Mesenchymal stem cell (in vitro differentiated cells and primary cell): ENCODE measurements around the gene TTC31.
A peak's percentile ranks its signal among the peaks of the same experiment; 100 is the strongest.

ENCODE experiments used
- DNase-seq: peaks from one replicate; pipeline ENCODE4 v3.0.0-alpha.2; 2013
- H2AFZ ChIP-seq: one replicate; pipeline ENCODE4 v1.6.1; 2013; ENCODE audit warnings: low read depth, mild to moderate bottlenecking, control low read depth, inconsistent platforms, low read length, moderate library complexity
- H2AK5ac ChIP-seq: 2 replicates; pipeline ENCODE4 v1.6.1; 2013; ENCODE audit warnings: low read length, moderate library complexity, mild to moderate bottlenecking, inconsistent platforms; ENCODE audit not compliant: severe bottlenecking
- H2BK120ac ChIP-seq: one replicate; pipeline ENCODE4 v1.6.1; 2013; ENCODE audit warnings: low read depth, mild to moderate bottlenecking, inconsistent platforms, low read length, moderate library complexity
- H2BK12ac ChIP-seq, 2 experiments: one replicate each; pipeline ENCODE4 v1.6.1; 2013; ENCODE audit warnings: inconsistent platforms in 2 of 2, low read length in 2 of 2, mild to moderate bottlenecking in 2 of 2, moderate library complexity in 2 of 2, control low read depth in 1 of 2
- H2BK15ac ChIP-seq: one replicate; pipeline ENCODE4 v1.6.1; 2013; ENCODE audit warnings: mild to moderate bottlenecking, low read depth, inconsistent platforms; ENCODE audit not compliant: poor library complexity, severe bottlenecking
- H2BK5ac ChIP-seq: 2 replicates; pipeline ENCODE4 v1.6.1; 2013; ENCODE audit warnings: low read depth, mild to moderate bottlenecking, low read length, control low read depth, inconsistent platforms; ENCODE audit not compliant: poor library complexity, severe bottlenecking
- H3K14ac ChIP-seq, 2 experiments: one replicate each; pipeline ENCODE4 v1.6.1; 2013; ENCODE audit warnings: inconsistent platforms in 2 of 2, low read length in 2 of 2, control low read depth in 1 of 2, mild to moderate bottlenecking in 1 of 2, moderate library complexity in 1 of 2
- H3K18ac ChIP-seq, 2 experiments: one replicate each; pipeline ENCODE4 v1.6.1; 2013; ENCODE audit warnings: inconsistent platforms in 2 of 2, low read length in 2 of 2, control low read depth in 1 of 2, low read depth in 1 of 2, mild to moderate bottlenecking in 1 of 2
- H3K23ac ChIP-seq, 2 experiments: one replicate each; pipeline ENCODE4 v1.6.1; 2013; ENCODE audit warnings: inconsistent platforms in 2 of 2, low read length in 2 of 2, mild to moderate bottlenecking in 2 of 2, moderate library complexity in 2 of 2, control low read depth in 1 of 2
- H3K27ac ChIP-seq: 2 replicates; pipeline ENCODE4 v1.5.1; 2013; ENCODE audit warnings: mild to moderate bottlenecking, moderate library complexity, low read length, control low read depth, inconsistent platforms; ENCODE audit not compliant: poor library complexity, severe bottlenecking
- H3K27me3 ChIP-seq, 2 experiments: 2 replicates each; pipeline versions ENCODE4 v1.6.1 to v1.7.0; 2013; ENCODE audit warnings: low read length in 2 of 2, mild to moderate bottlenecking in 2 of 2, moderate library complexity in 2 of 2, control low read depth in 1 of 2, inconsistent platforms in 1 of 2; ENCODE audit not compliant: control insufficient read depth in 1 of 2, insufficient read depth in 1 of 2
- H3K36me3 ChIP-seq, 2 experiments: 2 replicates each; pipeline versions ENCODE4 v1.6.1 to v1.7.0; 2013; ENCODE audit warnings: low read length in 2 of 2, control low read depth in 1 of 2, inconsistent platforms in 1 of 2, low read depth in 1 of 2, mild to moderate bottlenecking in 1 of 2; ENCODE audit not compliant: insufficient read depth in 2 of 2, control insufficient read depth in 1 of 2
- H3K4ac ChIP-seq, 2 experiments: one replicate each; pipeline ENCODE4 v1.6.1; 2013; ENCODE audit warnings: inconsistent platforms in 2 of 2, low read length in 2 of 2, mild to moderate bottlenecking in 2 of 2, moderate library complexity in 2 of 2, control low read depth in 1 of 2, low read depth in 1 of 2
- H3K4me1 ChIP-seq: 2 replicates; pipeline ENCODE4 v1.6.1; 2013; ENCODE audit warnings: low read depth, low read length, control low read depth; ENCODE audit not compliant: control insufficient read depth, insufficient read depth
- H3K4me2 ChIP-seq: 2 replicates; pipeline ENCODE4 v1.6.1; 2013; ENCODE audit warnings: low read length, mild to moderate bottlenecking, inconsistent platforms; ENCODE audit not compliant: poor library complexity, severe bottlenecking
- H3K4me3 ChIP-seq, 2 experiments: 2 replicates each; pipeline versions ENCODE4 v1.5.1 to v1.7.0; 2013; ENCODE audit warnings: low read length in 2 of 2, mild to moderate bottlenecking in 2 of 2, control low read depth in 1 of 2, low read depth in 1 of 2; ENCODE audit not compliant: insufficient read depth in 1 of 2
- H3K79me1 ChIP-seq: replicated peaks from 2 replicates; pipeline ENCODE4 v1.6.1; 2013; ENCODE audit warnings: mild to moderate bottlenecking, control low read depth, low read length, inconsistent platforms; ENCODE audit not compliant: poor library complexity, severe bottlenecking
- H3K9ac ChIP-seq: 2 replicates; pipeline ENCODE4 v1.7.0; 2013; ENCODE audit warnings: mild to moderate bottlenecking, low read length, moderate library complexity
- H3K9me3 ChIP-seq: 2 replicates; pipeline ENCODE4 v1.7.0; 2013; ENCODE audit warnings: mild to moderate bottlenecking, low read length; ENCODE audit not compliant: control insufficient read depth
- H4K8ac ChIP-seq: one replicate; pipeline ENCODE4 v1.6.1; 2013; ENCODE audit warnings: inconsistent platforms, mild to moderate bottlenecking, low read length, moderate library complexity
- H4K91ac ChIP-seq: one replicate; pipeline ENCODE4 v1.6.1; 2013; ENCODE audit warnings: mild to moderate bottlenecking, low read length, inconsistent platforms
- WGBS: methylation state at CpG from one replicate; pipeline ENCODE4 v1.1.7; 2013; ENCODE audit warnings: mixed read lengths; 5-methylcytosine and 5-hydroxymethylcytosine counted together

TTC31 gene

GRCh38 chr2:74438248-74438647 lies 44.6 kb upstream of the TTC31 start:
- Histone ChIP-seq H2BK120ac (no peak overlapping the region), H2BK5ac (no peak overlapping the region), H3K4me2 (no peak overlapping the region), H4K8ac (no peak overlapping the region), H3K4ac (no peak overlapping the region), H2BK15ac (no peak overlapping the region), H3K4me3 (no peak overlapping the region), H2AFZ (no peak overlapping the region), H3K14ac (no peak overlapping the region), H3K79me1 (peaks cover 34% of the 10 kb centered on the region), H2AK5ac (no peak overlapping the region), H4K91ac (no peak overlapping the region), H3K9ac (no peak overlapping the region), H3K18ac (no peak overlapping the region), H3K23ac (no peak overlapping the region), H3K9me3 (no peaks in the 10 kb centered on the region), H3K27ac (no peak overlapping the region), H3K36me3 (peaks cover 5 to 14% of the 10 kb centered on the region in 2 experiments), H2BK12ac (no peak overlapping the region), H3K4me1 (peaks cover 28% of the 10 kb centered on the region), H3K27me3 (peaks cover 0 to 12% of the 10 kb centered on the region in 2 experiments)
- DNase-seq = no peak
- WGBS = 95% methylated on average over 1 of the region's 1 CpG

- Histone ChIP-seq H2BK120ac (peak overlapping the region; percentile 96), H3K4ac (peak overlapping the region; percentile 62 to 90), H3K9me3 (no peaks in the 10 kb centered on the region), H3K36me3 (peaks cover 5 to 14% of the 10 kb centered on the region in 2 experiments), H4K8ac (no peak overlapping the region), H3K14ac (peak overlapping the region in 1 of 2 experiments; percentile 46), H3K4me2 (peak overlapping the region; percentile 82), H3K9ac (peak overlapping the region; percentile 88), H2AK5ac (peak overlapping the region; percentile 59), H3K79me1 (peaks cover 34% of the 10 kb centered on the region), H3K27me3 (peaks cover 0 to 12% of the 10 kb centered on the region in 2 experiments), H3K23ac (no peak overlapping the region), H4K91ac (no peak overlapping the region), H3K4me1 (peaks cover 30% of the 10 kb centered on the region), H2AFZ (no peak overlapping the region), H3K18ac (peak overlapping the region; percentile 51 to 72), H2BK15ac (no peak overlapping the region), H2BK12ac (peak overlapping the region; percentile 4 to 20), H2BK5ac (no peak overlapping the region), H3K4me3 (peak overlapping the region; percentile 55 to 84), H3K27ac (peak overlapping the region; percentile 9)
- no peak for DNase-seq
- WGBS = 73% methylated on average over 3 of the region's 3 CpGs
Observed at GRCh38 chr2:74439373-74439772, 43.5 kb upstream of the TTC31 start.

GRCh38 chr2:74439803-74440377 lies 43.0 kb upstream of the TTC31 start:
- peak overlapping the region; percentile 41 for H4K8ac ChIP-seq

GRCh38 chr2:74440378-74441169 lies 42.3 kb upstream of the TTC31 start:
- Histone ChIP-seq H3K23ac (peak overlapping the region in 1 of 2 experiments; percentile 2), H3K4me1 (peaks cover 33% of the 10 kb centered on the region), H3K4me3 (peak overlapping the region; percentile 56 to 84), H2AK5ac (no peak overlapping the region), H3K36me3 (peaks cover 0 to 10% of the 10 kb centered on the region in 2 experiments), H2BK15ac (peak overlapping the region; percentile 5), H3K9me3 (no peaks in the 10 kb centered on the region), H3K79me1 (peaks cover 25% of the 10 kb centered on the region), H3K27me3 (peaks cover 0 to 12% of the 10 kb centered on the region in 2 experiments), H2BK5ac (peak overlapping the region; percentile 24), H3K4me2 (peak overlapping the region; percentile 82), H3K4ac (peak overlapping the region; percentile 80 to 90), H3K9ac (peak overlapping the region; percentile 88), H3K27ac (peak overlapping the region; percentile 89), H2AFZ (peak overlapping the region; percentile 74), H2BK12ac (peak overlapping the region; percentile 1 to 70), H4K91ac (peak overlapping the region; percentile 95), H3K18ac (peak overlapping the region; percentile 78 to 95), H4K8ac (peak overlapping the region; percentile 91), H3K14ac (peak overlapping the region in 1 of 2 experiments; percentile 9), H2BK120ac (peak overlapping the region; percentile 57)
- 4% methylated on average over 39 of the region's 45 CpGs for WGBS
- DNase-seq = peak; percentile 86

More at GRCh38 chr2:74439803-74440377, 43.0 kb upstream of the TTC31 start:
- peaks cover 5 to 12% of the 10 kb centered on the region in 2 experiments for H3K36me3 ChIP-seq
- peak overlapping the region; percentile 55 to 84 for H3K4me3 ChIP-seq
- no peak overlapping the region for H3K23ac ChIP-seq
- DNase-seq = peak; percentile 73
- H3K4me1 ChIP-seq = peaks cover 33% of the 10 kb centered on the region
- peak overlapping the region; percentile 78 to 95 for H3K18ac ChIP-seq
- H2BK15ac ChIP-seq = peak overlapping the region; percentile 5
- H2AK5ac ChIP-seq = peak overlapping the region; percentile 59
- peak overlapping the region; percentile 82 for H3K4me2 ChIP-seq
- peak overlapping the region; percentile 62 to 90 for H3K4ac ChIP-seq
- no peaks in the 10 kb centered on the region for H3K9me3 ChIP-seq
- peak overlapping the region; percentile 95 for H4K91ac ChIP-seq
- peak overlapping the region in 1 of 2 experiments; percentile 36 for H3K14ac ChIP-seq
- peak overlapping the region; percentile 19 for H2BK5ac ChIP-seq
- peaks cover 0 to 12% of the 10 kb centered on the region in 2 experiments for H3K27me3 ChIP-seq
- H2BK120ac ChIP-seq = peak overlapping the region; percentile 96
- no peak overlapping the region for H2AFZ ChIP-seq
- peak overlapping the region; percentile 88 for H3K9ac ChIP-seq
- WGBS = 6% methylated on average over 13 of the region's 14 CpGs
- no peak overlapping the region for H2BK12ac ChIP-seq
- H3K79me1 ChIP-seq = peaks cover 31% of the 10 kb centered on the region
- peak overlapping the region; percentile 85 for H3K27ac ChIP-seq
